Activated CD8-positive, alpha-beta memory T cell treated with anti-CD3 and anti-CD28 coated beads for 48 hours (primary cell): ENCODE results near the gene GFI1B.
"Not testable (repeated sequence)": the region's sequence is repeated elsewhere in the genome, so short reads cannot be mapped to it uniquely, and the experiment has no call there.

ENCODE experiments used
- DNase-seq, 3 experiments: peaks; one replicate each; pipeline ENCODE4 v3.0.0-alpha.2; 2020; ENCODE audit warnings: low read depth in 2 of 3, low spot score in 2 of 3

Gene GFI1B

DNA sequence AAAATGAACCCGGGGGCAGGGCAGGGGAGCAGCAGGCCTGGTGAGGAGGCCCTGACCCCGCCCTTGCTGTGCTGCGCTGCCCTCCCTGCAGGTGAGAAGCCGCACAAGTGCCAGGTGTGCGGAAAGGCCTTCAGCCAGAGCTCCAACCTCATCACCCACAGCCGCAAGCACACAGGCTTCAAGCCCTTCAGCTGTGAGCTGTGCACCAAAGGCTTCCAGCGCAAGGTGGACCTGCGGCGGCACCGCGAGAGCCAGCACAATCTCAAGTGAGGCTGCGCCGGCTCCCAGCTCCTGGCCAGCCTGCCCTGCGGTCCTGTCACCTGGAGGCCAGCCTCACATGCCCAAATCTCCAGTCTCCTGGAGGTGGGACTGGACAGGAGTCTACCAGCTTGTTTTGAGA is 12.3 kb downstream of the GFI1B start:
- DNase-seq, result no peak

GRCh38 chr9:132991351-132992300 is 13.1 kb downstream of the GFI1B start:
- DNase-seq, result no peak

DNA sequence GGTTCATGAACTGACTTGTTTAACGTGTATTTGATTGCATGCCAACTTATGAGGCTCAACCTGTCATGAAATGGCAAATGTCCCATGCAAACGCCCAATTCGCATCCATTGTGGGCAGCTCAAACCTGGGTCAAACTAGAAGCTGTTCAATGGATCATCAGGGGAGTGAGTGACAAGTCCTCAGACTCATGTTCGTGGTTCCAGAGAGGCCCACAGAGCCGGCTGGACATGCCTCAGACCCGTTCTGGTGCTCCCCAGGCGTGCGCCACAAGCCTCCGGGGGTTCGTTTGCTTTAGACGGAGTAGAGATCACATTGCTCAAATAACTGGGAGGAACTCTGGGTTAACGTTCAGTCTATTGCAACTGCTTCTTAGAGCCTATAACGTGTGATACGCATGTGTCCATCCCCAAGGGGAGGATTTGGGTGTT is 15.0 kb downstream of the GFI1B start:
- DNase-seq, result no peak

DNA sequence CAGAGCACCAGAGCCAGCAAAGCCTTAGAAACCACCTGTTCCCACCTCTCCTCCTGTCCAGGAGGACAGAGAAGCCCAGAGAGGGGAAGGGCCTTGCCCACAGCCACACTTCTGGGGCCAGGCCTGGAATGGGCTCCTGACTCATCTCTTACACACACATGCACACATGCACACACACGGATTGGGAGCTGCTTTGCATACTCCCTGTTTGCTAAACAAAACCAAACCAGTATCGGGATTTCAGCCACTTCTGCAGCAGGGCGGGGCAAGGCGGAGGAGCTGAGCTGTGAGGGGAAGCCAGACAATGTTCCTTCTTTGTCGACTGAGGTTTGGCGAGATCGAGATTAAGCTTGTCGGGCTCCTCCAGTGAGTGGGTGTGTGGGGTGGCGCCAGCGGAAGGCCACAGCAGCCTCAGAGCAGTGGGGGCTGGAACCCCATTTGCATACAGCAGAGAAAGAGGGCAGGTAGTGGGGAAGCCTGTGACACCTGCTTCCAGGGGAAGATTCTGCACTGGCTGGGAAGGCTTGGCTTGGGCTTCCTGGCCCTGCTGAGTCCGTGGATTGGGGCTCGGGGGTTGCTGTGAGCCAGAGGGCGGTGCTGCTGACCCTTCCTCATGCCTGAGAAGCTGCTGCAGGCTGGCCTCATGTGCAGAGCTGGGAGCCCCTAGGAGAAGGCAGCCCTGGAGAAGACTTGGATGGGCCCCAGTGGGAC is 16.1 kb downstream of the GFI1B start:
- DNase-seq, result no peak

DNA sequence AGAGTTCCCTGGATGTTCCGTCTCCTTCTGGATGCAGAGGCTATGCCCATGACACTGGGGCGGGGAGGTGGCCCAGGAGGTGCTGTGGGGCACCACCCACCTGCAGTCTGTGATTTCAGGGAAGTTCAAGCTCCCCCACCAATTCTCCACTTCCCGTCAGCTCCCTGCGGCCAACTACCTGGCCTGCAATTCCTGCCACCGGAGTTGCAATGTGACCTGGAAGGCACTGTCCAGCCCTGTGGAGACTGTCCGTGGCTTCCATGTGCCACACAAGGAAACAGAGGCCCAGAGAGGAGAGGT is 16.6 kb downstream of the GFI1B start:
- DNase-seq, result no peak

- DNase-seq, result no peak
Observed at GRCh38 chr9:132995879-132996278, 17.4 kb downstream of the GFI1B start.

DNA sequence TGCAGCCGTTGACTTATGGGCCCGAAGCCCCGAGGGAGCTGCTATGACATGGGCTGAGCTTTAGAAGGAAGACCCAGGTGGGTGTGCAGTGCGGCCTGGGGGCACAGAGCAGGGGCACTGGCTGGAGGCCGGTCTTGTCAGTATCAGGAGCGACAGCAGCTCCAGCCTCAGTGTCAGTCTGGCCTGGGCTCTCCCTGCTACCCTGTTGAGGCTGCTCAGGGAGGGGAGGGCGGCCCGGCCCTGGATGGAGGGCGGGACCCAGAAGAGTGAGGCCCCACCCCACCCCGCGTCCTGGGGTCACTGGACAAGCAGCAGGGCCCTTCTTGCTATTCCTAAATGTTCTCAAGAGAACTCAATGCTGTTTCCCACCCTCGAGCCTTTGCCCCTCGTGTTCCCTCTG is 18.0 kb downstream of the GFI1B start:
- no peak for DNase-seq

DNA sequence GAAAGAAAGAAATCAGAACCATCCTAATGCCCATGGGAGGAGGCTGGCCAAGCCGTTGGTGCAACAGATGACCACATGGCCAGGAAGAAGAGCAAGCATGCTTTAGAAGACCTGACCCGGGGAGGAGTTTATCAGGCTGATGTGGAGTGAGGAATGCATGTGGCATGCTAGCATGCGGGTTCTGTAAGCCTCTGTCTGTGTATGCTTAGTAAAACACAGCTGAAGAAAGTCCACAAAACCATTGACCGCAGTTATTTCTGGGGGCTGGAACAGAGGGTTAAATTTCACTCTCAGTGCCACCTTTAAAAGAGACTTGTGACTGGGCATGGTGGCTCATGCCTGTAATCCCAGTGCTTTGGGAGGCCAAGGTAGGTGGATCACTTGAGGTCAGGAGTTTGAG is 19.1 kb downstream of the GFI1B start:
- no peak for DNase-seq

DNA sequence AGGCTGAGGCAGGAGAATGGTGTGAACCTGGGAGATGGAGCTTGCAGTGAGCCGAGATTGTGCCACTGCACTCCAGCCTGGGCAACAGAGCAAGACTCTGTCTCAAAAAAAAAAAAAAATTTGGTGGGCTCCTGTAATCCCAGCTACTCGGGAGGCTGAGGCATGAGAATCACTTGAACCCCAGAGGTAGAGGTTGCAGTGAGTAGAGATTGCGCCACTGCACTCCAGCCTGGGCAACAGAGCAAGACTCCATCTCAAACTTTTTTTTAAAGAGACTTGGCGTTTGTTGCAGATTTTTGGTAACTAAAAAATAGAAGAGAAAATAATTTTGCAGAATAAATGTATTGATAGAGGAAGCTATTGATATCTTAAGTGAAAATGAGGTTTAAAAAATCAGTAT is 19.7 kb downstream of the GFI1B start:
- DNase-seq, result not testable (repeated sequence)

GRCh38 chr9:132998831-132999635 is 20.5 kb downstream of the GFI1B start:
- DNase-seq, result no peak

DNA sequence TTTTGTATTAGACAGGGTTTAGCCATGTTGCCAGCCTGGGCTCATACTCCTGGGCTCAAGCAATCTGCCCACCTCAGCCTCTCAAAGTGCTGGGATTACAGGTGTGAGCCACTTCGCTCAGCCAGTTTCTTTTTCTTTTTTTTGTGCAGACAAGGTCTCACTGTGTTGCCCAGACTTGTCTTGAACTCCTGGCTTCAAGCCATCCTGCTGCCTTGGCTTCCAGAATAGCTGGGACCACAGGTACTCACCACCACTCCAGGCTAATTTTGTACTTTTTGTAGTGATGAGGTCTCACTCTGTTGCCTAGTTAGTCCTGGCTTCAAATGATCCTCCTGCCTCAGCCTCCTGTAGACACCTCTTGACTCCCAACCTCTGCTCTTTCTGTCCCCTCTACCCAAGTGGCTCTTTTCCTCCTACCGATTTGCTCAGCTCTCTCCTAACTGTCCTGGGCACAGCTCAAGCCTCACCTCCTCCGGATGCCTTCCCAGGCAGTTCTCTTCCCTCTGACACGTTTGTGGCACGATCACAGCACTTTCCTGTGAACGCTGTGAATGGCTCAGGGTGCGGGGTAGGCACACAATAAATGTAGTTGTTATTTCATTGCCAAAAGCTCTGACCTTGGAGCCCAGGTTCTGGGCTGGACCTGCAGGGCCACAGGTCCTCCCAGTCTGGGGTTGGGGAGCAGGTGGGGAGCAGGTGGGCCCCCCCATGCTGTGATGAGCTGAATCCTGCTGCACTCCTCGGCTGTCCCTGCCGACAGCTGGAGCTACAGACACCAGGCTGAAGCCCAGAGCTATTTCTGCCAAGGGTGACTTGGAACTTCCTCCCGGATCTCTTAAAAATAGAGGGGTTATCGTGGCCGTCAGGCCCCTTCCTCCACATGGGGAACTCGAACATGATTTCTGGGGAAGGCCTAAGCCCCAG is 23.9 kb downstream of the GFI1B start:
- DNase-seq, result no peak

DNA sequence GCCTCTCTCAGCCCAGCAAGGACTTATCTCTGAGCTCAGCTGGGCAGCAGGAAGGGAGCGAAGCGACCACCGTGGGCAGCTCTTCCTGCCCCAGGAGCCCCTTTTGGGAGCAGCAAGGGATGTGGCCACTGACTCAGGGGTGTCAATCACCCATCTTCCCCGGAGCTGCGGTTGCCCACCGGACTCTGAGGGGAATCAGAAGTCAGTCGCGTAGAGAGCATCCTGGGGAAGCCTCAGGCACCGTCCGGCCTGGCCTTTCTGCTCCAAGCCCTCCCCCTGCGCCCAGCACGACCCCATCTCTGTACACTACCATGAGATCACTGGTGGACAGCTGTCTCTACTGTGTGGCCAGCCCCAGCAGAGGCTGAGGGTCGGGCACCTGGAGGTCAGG is 24.6 kb downstream of the GFI1B start:
- no peak for DNase-seq

DNA sequence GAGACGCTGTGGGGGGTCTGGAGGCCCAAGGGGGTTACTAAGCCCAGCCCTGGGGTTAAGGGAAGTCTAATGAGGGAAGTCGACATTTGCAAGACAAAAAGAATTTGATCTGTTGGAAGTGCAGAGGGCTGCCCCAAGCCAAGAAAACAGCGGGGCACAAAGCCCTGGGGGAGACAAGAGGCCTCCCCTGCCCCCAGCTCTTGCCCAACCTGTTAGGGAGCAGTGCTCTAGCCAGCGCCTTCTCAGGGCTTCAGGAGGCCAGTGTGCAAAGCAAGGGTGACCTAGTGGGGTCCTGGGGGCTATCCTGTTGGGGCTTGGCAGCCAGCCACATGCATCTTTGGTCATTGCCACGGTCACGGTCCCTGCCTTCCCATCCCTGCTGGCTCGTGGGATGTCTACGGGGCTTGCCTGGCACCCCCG is 25.2 kb downstream of the GFI1B start:
- DNase-seq, result no peak

DNA sequence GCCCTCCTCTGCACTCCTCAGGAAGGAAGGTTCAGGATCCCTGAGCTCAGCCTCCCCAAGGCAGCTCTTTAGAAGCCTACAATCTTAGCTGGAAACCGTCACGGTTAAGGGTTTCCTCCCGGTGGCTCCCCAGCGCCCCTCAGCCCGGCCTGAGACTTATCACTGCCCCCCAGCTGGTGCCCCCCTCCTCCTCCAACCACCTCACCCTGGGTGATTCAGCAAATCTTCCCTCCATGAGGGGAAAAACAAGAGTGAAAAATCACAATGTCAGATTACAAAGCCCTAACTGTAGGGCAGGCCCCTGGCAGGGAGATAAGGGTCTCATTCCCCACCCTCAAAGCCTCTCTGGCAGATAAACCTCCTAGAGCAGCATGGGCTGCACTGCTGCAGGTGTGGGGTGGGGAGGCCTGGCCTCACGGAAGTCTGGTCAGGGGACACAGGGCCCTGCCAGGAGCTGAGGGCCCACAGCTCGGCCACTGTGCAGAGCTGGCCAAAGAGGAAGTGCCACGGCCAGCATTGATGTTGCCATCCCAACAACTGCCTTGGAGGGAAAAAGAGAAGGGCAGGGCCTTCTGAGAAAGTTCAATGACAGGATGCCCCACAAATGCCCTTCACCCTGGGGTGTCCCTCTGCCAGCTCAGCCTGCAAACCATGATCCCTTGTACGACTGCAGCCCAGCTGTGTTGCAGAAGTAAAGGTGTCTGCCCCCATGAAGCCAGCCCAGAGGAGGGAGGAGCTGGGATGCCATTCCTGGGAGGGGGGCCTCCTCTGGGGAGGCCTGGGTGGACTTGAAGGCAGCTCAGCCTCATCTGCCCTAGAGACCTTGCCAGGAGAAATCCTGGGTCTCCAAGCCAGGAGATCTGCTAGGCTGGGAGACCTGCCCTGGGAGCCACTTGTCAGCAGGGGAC is 25.9 kb downstream of the GFI1B start:
- no peak for DNase-seq

DNA sequence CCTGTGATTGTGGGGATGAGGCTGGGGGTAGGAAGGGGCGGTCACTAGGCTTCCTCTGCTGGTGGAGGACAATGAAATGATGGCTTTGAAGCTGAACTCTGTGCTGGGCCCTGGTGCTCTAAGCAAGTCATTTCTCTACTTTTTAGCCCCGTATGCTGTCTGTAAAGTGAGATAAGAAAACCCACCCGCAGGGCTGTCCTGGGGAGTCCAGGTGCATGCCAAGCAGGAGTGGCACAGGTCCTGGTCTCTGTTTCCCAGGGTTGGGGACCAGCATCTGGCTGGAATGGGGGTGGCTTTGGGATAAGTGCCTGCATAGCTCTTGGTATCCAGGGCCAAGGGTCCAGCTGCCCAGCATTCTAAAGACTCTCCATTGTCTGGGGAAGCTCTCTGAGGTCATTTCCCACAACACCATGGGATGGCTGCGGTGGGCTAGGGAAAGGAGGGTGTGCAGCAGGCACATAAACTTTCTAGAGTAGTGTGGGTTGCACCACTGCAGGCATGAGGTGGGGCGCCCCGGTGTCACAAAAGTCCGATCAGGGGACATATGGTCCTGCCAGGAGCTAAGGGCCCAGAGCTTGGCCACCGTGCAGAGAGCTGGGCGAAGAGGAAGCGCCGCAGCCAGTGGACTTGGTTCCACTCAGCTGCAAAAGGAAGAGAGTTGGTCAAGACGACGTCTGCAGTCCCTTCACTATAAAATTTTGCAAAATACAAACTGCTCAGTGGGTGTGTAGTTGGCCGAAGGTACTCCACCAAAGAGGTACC is 26.7 kb downstream of the GFI1B start:
- DNase-seq, result no peak

DNA sequence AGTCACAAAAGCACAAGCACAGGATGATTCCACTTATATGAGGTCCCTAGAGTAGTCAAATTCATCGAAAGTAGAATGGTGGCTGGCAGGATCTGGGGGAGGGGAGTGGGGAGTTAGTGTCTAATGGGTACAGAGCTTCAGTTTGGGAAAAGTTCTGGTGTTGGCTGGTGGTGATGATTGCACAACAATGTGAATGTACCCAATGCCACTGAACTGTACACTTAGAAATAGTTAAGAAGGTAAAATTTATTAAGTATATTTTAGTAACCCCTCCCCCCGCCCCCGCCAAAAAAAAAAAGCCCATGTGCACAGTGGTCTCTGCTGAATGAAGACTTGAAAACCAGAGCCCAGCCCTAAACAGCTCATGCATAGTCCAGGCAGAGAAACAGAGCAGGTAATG is 27.5 kb downstream of the GFI1B start:
- DNase-seq, result no peak

DNA sequence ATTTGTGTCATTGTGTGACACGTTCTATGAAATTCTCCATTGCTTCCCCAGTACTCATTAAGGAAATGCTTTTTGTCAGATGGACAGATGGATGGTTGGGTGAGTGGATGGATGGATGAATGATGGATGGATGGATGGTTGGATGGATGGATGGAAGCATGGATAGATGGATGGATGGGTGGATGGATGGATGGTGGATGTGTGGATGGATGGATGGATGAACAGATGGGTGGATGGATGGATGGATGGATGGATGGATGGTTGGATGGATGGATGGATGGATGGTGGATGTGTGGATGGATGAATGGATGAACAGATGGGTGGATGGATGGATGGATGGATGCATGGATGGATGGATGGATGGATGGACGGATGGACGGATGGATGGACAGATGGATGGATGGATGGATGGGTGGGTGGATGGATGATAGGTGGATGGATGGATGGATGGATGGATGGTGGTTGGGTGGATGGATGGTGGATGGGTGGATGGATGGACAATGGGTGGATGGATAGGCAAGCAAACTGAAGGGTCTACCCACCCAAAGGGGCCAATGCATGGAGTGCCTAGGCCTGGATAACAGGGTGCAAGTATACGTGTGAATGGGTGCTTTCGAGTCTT is 28.3 kb downstream of the GFI1B start:
- no peak for DNase-seq

GRCh38 chr9:133008406-133008805 is 29.9 kb downstream of the GFI1B start:
- no peak for DNase-seq
